Activated CD4-positive, alpha-beta memory T cell treated with anti-CD3 and anti-CD28 coated beads, Interleukin-2, amount 10 ng/mL, durations not matched to agents 7 days and 5 days (primary cell): ENCODE results near the gene CBR1. TPM values are rescaled to one million over a fixed set of nuclear protein-coding genes. Genes with fewer than 3 reads are reported as not detected.
"Not testable (repeated sequence)": the region's sequence is repeated elsewhere in the genome, so short reads cannot be mapped to it uniquely, and the experiment has no call there.

Source experiments
- CTCF ChIA-PET: fragments of 350-600 bp; sonication (Branson Sonifier 250); formaldehyde crosslinking; loops from one replicate; lab custom pipeline; 2021; ENCODE audit warnings: antibody characterized with exemption, inconsistent platforms; lab: Charles Lee
- POLR2A ChIA-PET: fragments of 350-600 bp; sonication (Branson Sonifier 250); formaldehyde crosslinking; loops from one replicate; lab custom pipeline; 2021; ENCODE audit warnings: antibody characterized with exemption; lab: Charles Lee
- DNase-seq: peaks from one replicate; pipeline ENCODE4 v3.0.0-alpha.2; 2020
- H3K27ac Mint-ChIP-seq: one replicate; pipeline ENCODE4 v1.8.0; 2021; ENCODE audit warnings: mild to moderate bottlenecking, mixed read lengths
- H3K27me3 Mint-ChIP-seq: one replicate; pipeline ENCODE4 v1.8.0; 2021; ENCODE audit warnings: mixed read lengths
- H3K36me3 Mint-ChIP-seq: one replicate; pipeline ENCODE4 v1.8.0; 2021; ENCODE audit warnings: low read depth, mixed read lengths
- H3K4me1 Mint-ChIP-seq: one replicate; pipeline ENCODE4 v1.8.0; 2021; ENCODE audit warnings: mixed read lengths
- H3K4me3 Mint-ChIP-seq: one replicate; pipeline ENCODE4 v1.8.0; 2021; ENCODE audit warnings: mild to moderate bottlenecking, mixed read lengths
- H3K9me3 Mint-ChIP-seq: one replicate; pipeline ENCODE4 v1.8.0; 2021; ENCODE audit warnings: mixed read lengths
- total RNA-seq, 2 experiments: library from RNA; stranded (reverse); gene quantifications; one replicate each; pipeline ENCODE4 v1.2.3, GENCODE V29; 2021

The CBR1 gene
- total RNA-seq, 2 experiments from 2014 or later, result 42.0 to 44.1 TPM

- peaks cover 43% of the 10 kb centered on the region for H3K36me3 Mint-ChIP-seq
- H3K27ac Mint-ChIP-seq, CTCF ChIA-PET: not testable (repeated sequence)
These were observed 4.1 kb downstream of the CBR1 start for GRCh38 chr21:36073911-36074310.

GRCh38 chr21:36075171-36075570 lies 5.3 kb downstream of the CBR1 start:
- CTCF ChIA-PET, result no interaction called here
- H3K36me3 Mint-ChIP-seq, result peaks cover 43% of the 10 kb centered on the region
- H3K27ac Mint-ChIP-seq, result no peak overlapping the region

More at GRCh38 chr21:36073911-36074310, 4.1 kb downstream of the CBR1 start:
- POLR2A ChIA-PET, result interaction anchor here (0.7 to 3.8 kb wide), 3 partner anchors 14 to 310 kb away, joined by 3 to 18 read pairs (median 3); partner anchors contain the start of gene SETD4
- H3K27me3 Mint-ChIP-seq, H3K9me3 Mint-ChIP-seq, H3K4me3 Mint-ChIP-seq, DNase-seq: not testable (repeated sequence)
- H3K4me1 Mint-ChIP-seq, result peaks cover 81% of the 10 kb centered on the region

GRCh38 chr21:36075953-36076352 lies 6.1 kb downstream of the CBR1 start:
- peaks cover 73% of the 10 kb centered on the region for H3K4me1 Mint-ChIP-seq

More at GRCh38 chr21:36075171-36075570, 5.3 kb downstream of the CBR1 start:
- Mint-ChIP-seq H3K9me3 (peaks cover 2% of the 10 kb centered on the region), H3K4me1 (peaks cover 81% of the 10 kb centered on the region), H3K27me3 (no peaks in the 10 kb centered on the region), H3K4me3 (no peak overlapping the region)
- DNase-seq, result no peak
- POLR2A ChIA-PET, result interaction anchor here (3.8 kb wide), 1 partner anchor 15 kb away, joined by 18 read pairs; the partner anchor contains the start of gene SETD4

DNA sequence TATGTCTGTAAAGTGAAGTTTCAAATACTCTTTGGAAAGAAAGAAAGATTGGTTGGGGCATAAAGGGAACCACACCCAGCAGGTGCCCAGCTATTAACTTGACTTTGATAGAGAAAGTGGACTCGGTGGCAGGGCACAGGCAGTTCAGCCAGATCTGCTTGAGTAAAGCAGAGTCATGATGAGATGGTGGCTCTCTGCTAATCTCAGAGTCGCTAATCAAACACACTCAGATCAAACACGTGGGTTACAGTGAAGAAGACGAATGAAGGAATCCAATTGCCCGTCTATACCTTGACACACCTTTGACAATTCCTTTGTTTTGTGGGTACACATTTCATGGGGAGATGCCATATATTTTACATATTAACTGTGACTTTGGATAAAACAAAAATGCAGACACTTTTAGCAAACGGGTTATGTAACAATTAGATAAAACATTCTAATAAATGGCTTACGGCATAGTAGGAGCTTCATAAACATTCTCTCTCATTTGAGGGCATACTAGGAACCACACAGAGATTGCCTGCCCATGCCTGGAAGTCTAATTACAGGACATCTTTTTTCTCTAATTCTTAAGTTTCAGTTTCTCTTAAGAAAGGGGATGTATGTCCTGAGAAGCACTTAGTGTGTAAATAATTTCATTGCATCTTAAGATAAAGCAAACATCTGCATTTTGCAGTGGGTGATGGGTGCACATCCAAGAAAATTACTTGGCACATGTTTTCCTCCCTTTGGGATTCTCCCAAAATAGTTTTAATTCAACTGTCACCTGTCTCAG lies 7.2 kb downstream of the CBR1 start:
- Mint-ChIP-seq H3K27ac (no peak overlapping the region), H3K27me3 (no peaks in the 10 kb centered on the region), H3K4me3 (no peak overlapping the region), H3K4me1 (peaks cover 62% of the 10 kb centered on the region), H3K36me3 (peaks cover 26% of the 10 kb centered on the region), H3K9me3 (peaks cover 2% of the 10 kb centered on the region)
- no peak for DNase-seq
- ChIA-PET POLR2A (interaction anchor here (0.6 to 3.7 kb wide), 3 partner anchors 15 to 36 kb away, joined by 3 to 27 read pairs (median 4); partner anchors contain the start of gene SETD4), CTCF (interaction anchor here (1.5 to 2.4 kb wide), 2 partner anchors 8 to 35 kb away, joined by 7 to 13 read pairs; partner anchors contain the start of gene CBR1)

More at GRCh38 chr21:36075953-36076352, 6.1 kb downstream of the CBR1 start:
- Mint-ChIP-seq H3K36me3 (peaks cover 37% of the 10 kb centered on the region), H3K27ac (peak overlapping the region; percentile 47), H3K9me3 (peaks cover 2% of the 10 kb centered on the region), H3K4me3 (peak overlapping the region; percentile 19), H3K27me3 (no peaks in the 10 kb centered on the region)
- no peak for DNase-seq
- ChIA-PET POLR2A (interaction anchor here (3.7 kb wide), 1 partner anchor 16 kb away, joined by 27 read pairs; the partner anchor contains the start of gene SETD4), CTCF (interaction anchor here (0.7 kb wide), 1 partner anchor 1028 kb away, joined by 4 read pairs; no protein-coding TSS in a partner anchor)

GRCh38 chr21:36077758-36078157 lies 7.9 kb downstream of the CBR1 start:
- H3K4me3 Mint-ChIP-seq, result peak overlapping the region; percentile 5

GRCh38 chr21:36079010-36079649 lies 9.3 kb downstream of the CBR1 start:
- Mint-ChIP-seq H3K27ac (peak overlapping the region; percentile 98), H3K27me3 (no peaks in the 10 kb centered on the region), H3K9me3 (peaks cover 2% of the 10 kb centered on the region), H3K4me3 (peak overlapping the region; percentile 77), H3K36me3 (peaks cover 12% of the 10 kb centered on the region), H3K4me1 (peaks cover 47% of the 10 kb centered on the region)
- peak; percentile 61 for DNase-seq
- CTCF ChIA-PET, result interaction anchor here (1.1 to 2.4 kb wide), 3 partner anchors 10 to 35 kb away, joined by 3 to 13 read pairs (median 7); partner anchors contain the start of gene CBR1
- POLR2A ChIA-PET, result interaction anchor here (1.3 to 3.7 kb wide), 4 partner anchors 9 to 19 kb away, joined by 4 to 27 read pairs (median 13); partner anchors contain the start of genes CBR1 and SETD4

More at GRCh38 chr21:36077758-36078157, 7.9 kb downstream of the CBR1 start:
- DNase-seq, result no peak
- CTCF ChIA-PET, result interaction anchor here (1.5 to 2.4 kb wide), 2 partner anchors 8 to 35 kb away, joined by 7 to 13 read pairs; partner anchors contain the start of gene CBR1
- peaks cover 2% of the 10 kb centered on the region for H3K9me3 Mint-ChIP-seq
- H3K27ac Mint-ChIP-seq, result peak overlapping the region; percentile 33
- H3K27me3 Mint-ChIP-seq, result no peaks in the 10 kb centered on the region
- peaks cover 56% of the 10 kb centered on the region for H3K4me1 Mint-ChIP-seq
- POLR2A ChIA-PET, result interaction anchor here (1.3 to 3.7 kb wide), 4 partner anchors 8 to 35 kb away, joined by 4 to 27 read pairs (median 13); partner anchors contain the start of genes CBR1 and SETD4
- peaks cover 20% of the 10 kb centered on the region for H3K36me3 Mint-ChIP-seq

GRCh38 chr21:36079671-36080070 lies 9.8 kb downstream of the CBR1 start:
- H3K9me3 Mint-ChIP-seq, result peaks cover 2% of the 10 kb centered on the region
- peak overlapping the region; percentile 98 for H3K27ac Mint-ChIP-seq
- H3K27me3 Mint-ChIP-seq, result no peaks in the 10 kb centered on the region
- peak overlapping the region; percentile 77 for H3K4me3 Mint-ChIP-seq
- H3K36me3 Mint-ChIP-seq, result peaks cover 12% of the 10 kb centered on the region
- ChIA-PET POLR2A (interaction anchor here (1.4 to 3.7 kb wide), 3 partner anchors 10 to 20 kb away, joined by 4 to 27 read pairs (median 21); partner anchors contain the start of genes CBR1 and SETD4), CTCF (interaction anchor here (1.1 to 2.4 kb wide), 2 partner anchors 33 to 35 kb away, joined by 3 to 13 read pairs; no protein-coding TSS in a partner anchor)
- DNase-seq, result no peak
- peaks cover 47% of the 10 kb centered on the region for H3K4me1 Mint-ChIP-seq

GRCh38 chr21:36080386-36080785 lies 10.6 kb downstream of the CBR1 start:
- peaks cover 43% of the 10 kb centered on the region for H3K4me1 Mint-ChIP-seq
- peak overlapping the region; percentile 98 for H3K27ac Mint-ChIP-seq
- H3K4me3 Mint-ChIP-seq, result no peak overlapping the region
- H3K9me3 Mint-ChIP-seq, result peaks cover 2% of the 10 kb centered on the region
- peaks cover 12% of the 10 kb centered on the region for H3K36me3 Mint-ChIP-seq
- no peaks in the 10 kb centered on the region for H3K27me3 Mint-ChIP-seq
- DNase-seq, result no peak
- ChIA-PET POLR2A (interaction anchor here (0.9 to 3.0 kb wide), 2 partner anchors 11 to 20 kb away, joined by 3 to 21 read pairs; partner anchors contain the start of genes CBR1 and SETD4), CTCF (interaction anchor here (0.7 kb wide), 2 partner anchors 10 to 560 kb away, joined by 3 to 4 read pairs; no protein-coding TSS in a partner anchor)

DNA sequence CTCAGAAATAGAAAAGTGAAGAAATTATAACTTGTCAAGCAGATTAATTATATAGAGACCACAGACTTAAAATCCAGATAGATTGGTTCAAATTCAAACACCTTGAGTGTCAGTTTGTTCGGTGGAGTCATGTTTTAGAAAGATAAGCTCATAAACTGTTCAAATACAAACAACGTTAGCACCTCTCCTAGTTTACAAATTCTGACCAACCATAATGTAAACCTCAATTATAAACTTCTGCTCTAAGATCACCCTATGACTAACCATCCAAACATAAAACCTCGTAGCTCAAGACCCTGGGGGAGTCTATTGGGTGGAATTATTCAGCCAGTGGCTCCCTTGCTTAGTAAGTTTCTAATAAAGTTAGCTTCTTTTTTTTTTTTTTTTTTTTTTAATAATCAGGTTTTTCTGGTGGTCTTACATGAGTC lies 12.4 kb downstream of the CBR1 start:
- no peak for DNase-seq
- ChIA-PET POLR2A (no interaction called here), CTCF (no interaction called here)
- Mint-ChIP-seq H3K36me3 (peaks cover 5% of the 10 kb centered on the region), H3K4me1 (peaks cover 31% of the 10 kb centered on the region), H3K4me3 (no peak overlapping the region), H3K27me3 (no peaks in the 10 kb centered on the region), H3K27ac (no peak overlapping the region), H3K9me3 (peaks cover 2% of the 10 kb centered on the region)

DNA sequence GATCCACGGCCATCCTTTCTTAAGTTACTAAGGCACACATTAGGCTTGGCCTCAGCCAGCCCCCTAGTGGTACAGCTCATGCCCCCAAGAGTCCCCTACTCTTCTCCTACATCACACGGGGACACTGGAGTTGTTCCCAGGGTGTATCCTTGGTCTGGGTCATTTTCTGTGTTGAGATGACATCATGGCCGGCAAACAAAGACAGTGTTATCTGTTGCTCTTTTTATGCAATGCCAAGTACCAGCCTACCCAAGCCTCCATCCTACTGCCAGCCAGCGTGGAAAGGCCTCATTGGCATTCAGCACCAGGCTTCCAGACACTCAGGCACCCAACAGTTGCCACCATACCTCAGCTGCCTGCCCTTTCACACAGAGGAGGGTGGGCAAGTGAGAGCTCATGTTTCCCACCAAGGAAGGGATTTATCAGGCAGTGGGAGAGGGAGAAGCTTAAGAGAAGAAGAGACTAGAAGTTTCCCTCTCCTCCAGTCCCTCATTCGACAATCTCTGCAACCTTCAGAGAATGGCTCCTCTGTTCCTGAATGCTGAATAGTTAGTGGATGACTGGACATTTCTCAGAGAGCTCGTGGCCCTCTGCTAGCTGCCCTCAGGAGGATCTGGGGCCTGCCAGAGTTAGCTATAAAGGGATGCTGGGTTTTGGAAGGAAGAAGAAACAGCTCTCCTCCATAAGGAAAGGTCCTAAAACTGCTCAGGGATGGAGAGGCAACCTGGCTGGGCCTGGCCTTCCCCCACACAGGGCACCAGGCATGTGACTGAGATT lies 17.7 kb downstream of the CBR1 start:
- CTCF ChIA-PET, result no interaction called here

DNA sequence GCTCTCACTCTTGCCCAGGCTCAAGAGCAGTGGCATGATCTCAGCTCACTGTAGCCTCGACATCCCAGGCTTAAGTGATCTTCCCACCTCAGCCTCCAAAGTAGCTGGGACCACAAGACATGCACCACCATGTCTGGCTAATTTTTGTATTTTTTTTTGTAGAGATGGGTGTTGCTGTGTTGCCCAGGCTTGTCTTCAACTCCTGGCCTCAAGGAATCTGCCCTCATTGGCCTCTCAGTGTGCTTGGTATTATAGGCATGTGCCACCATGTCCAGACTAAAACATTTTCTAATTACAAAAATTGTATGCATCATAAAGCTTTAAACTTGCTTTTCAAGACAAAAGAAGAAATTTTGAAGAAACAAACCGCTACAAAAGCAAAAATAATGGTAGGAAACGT lies 20.1 kb downstream of the CBR1 start:
- no peak for DNase-seq
- Mint-ChIP-seq H3K4me3 (no peak overlapping the region), H3K27me3 (peaks cover 8% of the 10 kb centered on the region), H3K27ac (no peak overlapping the region), H3K4me1 (peaks cover 3% of the 10 kb centered on the region), H3K9me3 (peaks cover 14% of the 10 kb centered on the region), H3K36me3 (peaks cover 9% of the 10 kb centered on the region)
- ChIA-PET CTCF (interaction anchor here (0.6 kb wide), 1 partner anchor 60 kb away, joined by 6 read pairs; no protein-coding TSS in a partner anchor), POLR2A (no interaction called here)

More for the DNA sequence above, 17.7 kb downstream of the CBR1 start:
- Mint-ChIP-seq H3K36me3 (no peaks in the 10 kb centered on the region), H3K4me3 (no peak overlapping the region), H3K4me1 (peaks cover 3% of the 10 kb centered on the region), H3K27me3 (no peaks in the 10 kb centered on the region), H3K27ac (no peak overlapping the region), H3K9me3 (no peaks in the 10 kb centered on the region)
- DNase-seq, result no peak
- POLR2A ChIA-PET, result interaction anchor here (1.3 kb wide), 1 partner anchor 9 kb away, joined by 5 read pairs; no protein-coding TSS in a partner anchor
